GM23338 (cell line): Measurements from ENCODE around the gene RAB40B. TPM values are rescaled to one million over a fixed set of nuclear protein-coding genes. Genes with fewer than 3 reads are reported as not detected.

Experiments
- ATAC-seq: fragments of 200-7000 bp; cut with Tn5 transposase; 3 replicates; pipeline ENCODE4 v1.9.1; 2020
- DNase-seq: peaks from one replicate; pipeline ENCODE4 v3.0.0-alpha.2; 2015; ENCODE audit warnings: low spot score
- H2AFZ ChIP-seq: fragments of 200-600 bp; sonication (generic); 2 replicates; pipeline ENCODE4 v1.8.0; 2016; ENCODE audit warnings: antibody characterized with exemption, mild to moderate bottlenecking, moderate library complexity
- H3F3A ChIP-seq: fragments of 200-600 bp; sonication (generic); replicated peaks from 2 replicates; pipeline ENCODE4 v1.8.0; 2017; ENCODE audit warnings: antibody characterized with exemption, mixed run types, low read depth
- H3K27ac ChIP-seq: fragments of 200-600 bp; sonication (generic); 2 replicates; pipeline ENCODE4 v1.6.1; 2016; ENCODE audit warnings: low read depth
- H3K27me3 ChIP-seq: fragments of 200-600 bp; sonication (generic); 2 replicates; pipeline ENCODE4 v1.8.0; 2016; ENCODE audit warnings: mild to moderate bottlenecking, mixed run types, moderate library complexity; ENCODE audit not compliant: insufficient read depth
- H3K36me3 ChIP-seq: fragments of 200-600 bp; sonication (generic); 2 replicates; pipeline ENCODE4 v1.8.0; 2016; ENCODE audit warnings: mild to moderate bottlenecking; ENCODE audit not compliant: insufficient read depth
- H3K4me1 ChIP-seq: fragments of 200-600 bp; sonication (generic); 2 replicates; pipeline ENCODE4 v1.8.0; 2016; ENCODE audit warnings: mild to moderate bottlenecking, moderate library complexity; ENCODE audit not compliant: insufficient read depth
- H3K4me2 ChIP-seq: fragments of 200-600 bp; sonication (generic); 2 replicates; pipeline ENCODE4 v1.7.1; 2017; ENCODE audit warnings: mixed run types
- H3K4me3 ChIP-seq: fragments of 200-600 bp; sonication (generic); 2 replicates; pipeline ENCODE4 v1.6.1; 2016; ENCODE audit warnings: mixed run types
- H3K79me2 ChIP-seq: fragments of 200-600 bp; sonication (generic); replicated peaks from 2 replicates; pipeline ENCODE4 v1.8.0; 2017; ENCODE audit warnings: mild to moderate bottlenecking; ENCODE audit not compliant: insufficient read depth
- H3K9me2 ChIP-seq: fragments of 200-600 bp; sonication (generic); 2 replicates; pipeline ENCODE4 v1.8.0; 2017; ENCODE audit not compliant: insufficient read depth
- H4K20me1 ChIP-seq: fragments of 200-600 bp; sonication (generic); replicated peaks from 2 replicates; pipeline ENCODE4 v1.8.0; 2017; ENCODE audit warnings: mild to moderate bottlenecking; ENCODE audit not compliant: insufficient read depth
- H3K27ac Mint-ChIP-seq: 2 replicates; pipeline ENCODE4 v1.8.0; 2020; ENCODE audit warnings: inconsistent platforms, mild to moderate bottlenecking, moderate library complexity, mixed read lengths
- H3K27me3 Mint-ChIP-seq: 3 replicates; pipeline ENCODE4 v1.8.0; 2022; ENCODE audit warnings: low read depth, mild to moderate bottlenecking, moderate library complexity, mixed read lengths, inconsistent platforms; ENCODE audit not compliant: insufficient read depth, poor library complexity
- H3K36me3 Mint-ChIP-seq: 3 replicates; pipeline ENCODE4 v1.8.0; 2021; ENCODE audit warnings: low read depth, mild to moderate bottlenecking, inconsistent platforms, moderate library complexity, mixed read lengths
- H3K4me1 Mint-ChIP-seq: 3 replicates; pipeline ENCODE4 v1.8.0; 2020; ENCODE audit warnings: mild to moderate bottlenecking, inconsistent platforms, mixed read lengths
- H3K4me3 Mint-ChIP-seq: 3 replicates; pipeline ENCODE4 v1.8.0; 2021; ENCODE audit warnings: moderate library complexity, mild to moderate bottlenecking, inconsistent platforms, mixed read lengths
- H3K9me3 Mint-ChIP-seq: 3 replicates; pipeline ENCODE4 v1.8.0; 2020; ENCODE audit warnings: moderate library complexity, mild to moderate bottlenecking, inconsistent platforms, mixed read lengths
- CREB1 ChIP-seq: fragments of 250-450 bp; sonication (Bioruptor Pico); IDR thresholded peaks from 2 replicates; pipeline ENCODE4 v1.5.0; 2020; ENCODE audit warnings: low read depth, mild to moderate bottlenecking, moderate library complexity
- CTCF ChIP-seq, 2 experiments: fragments of 200-600 bp in 1 of 2; sonication (generic) in 1 of 2; conservative IDR thresholded peaks; 2 replicates each; pipeline versions ENCODE4 v1.5.1 to v1.6.1; 2016 to 2017; ENCODE audit warnings: antibody characterized with exemption in 2 of 2, low read depth in 2 of 2, mild to moderate bottlenecking in 2 of 2, moderate library complexity in 1 of 2
- ETS1 ChIP-seq: IDR thresholded peaks from 2 replicates; pipeline ENCODE4 v1.6.1; 2016; ENCODE audit warnings: antibody characterized with exemption
- EZH2 ChIP-seq: fragments of 200-600 bp; sonication (generic); IDR thresholded peaks from one replicate; pipeline ENCODE4 v1.8.0; 2017; ENCODE audit warnings: antibody characterized with exemption, mild to moderate bottlenecking, low read depth; ENCODE audit not compliant: unreplicated experiment
- EZH2phosphoT487 ChIP-seq: fragments of 200-600 bp; sonication (generic); IDR thresholded peaks from one replicate; pipeline ENCODE4 v1.8.1; 2018; ENCODE audit warnings: antibody characterized with exemption; ENCODE audit not compliant: unreplicated experiment
- JUNB ChIP-seq: IDR thresholded peaks from one replicate; pipeline ENCODE4 v1.6.1; 2016; ENCODE audit warnings: antibody characterized with exemption; ENCODE audit not compliant: unreplicated experiment
- NANOG ChIP-seq: IDR thresholded peaks from 2 replicates; pipeline ENCODE4 v1.6.1; 2016; ENCODE audit warnings: antibody characterized with exemption, borderline replicate concordance
- POLR2AphosphoS5 ChIP-seq: IDR thresholded peaks from 2 replicates; pipeline ENCODE4 v1.6.1; 2016; ENCODE audit warnings: antibody characterized with exemption, low read depth
- REST ChIP-seq: IDR thresholded peaks from one replicate; pipeline ENCODE4 v1.6.1; 2018; ENCODE audit warnings: antibody characterized with exemption; ENCODE audit not compliant: unreplicated experiment
- STAT1 ChIP-seq: IDR thresholded peaks from one replicate; pipeline ENCODE4 v1.6.1; 2016; ENCODE audit warnings: antibody characterized with exemption; ENCODE audit not compliant: unreplicated experiment
- ZNF114 ChIP-seq: fragments of 250-450 bp; sonication (Bioruptor Pico); IDR thresholded peaks from 2 replicates; pipeline ENCODE4 v1.5.0; 2020; ENCODE audit warnings: mild to moderate bottlenecking, moderate library complexity
- ZNF331 ChIP-seq: fragments of 250-450 bp; sonication (Bioruptor Pico); IDR thresholded peaks from 2 replicates; pipeline ENCODE4 v1.5.0; 2020; ENCODE audit warnings: low read depth, mild to moderate bottlenecking, moderate library complexity
- ZNF462 ChIP-seq: fragments of 250-450 bp; sonication (Bioruptor Pico); IDR thresholded peaks from 2 replicates; pipeline ENCODE4 v1.5.0; 2020; ENCODE audit warnings: mild to moderate bottlenecking, moderate library complexity
- polyA plus RNA-seq: library from polyadenylated mRNA; unstranded; fragments of >200 nt; fragmentation: Nextera tagmentation; extraction: Ambion mirVana; gene quantifications from 2 replicates; pipeline ENCODE4 v1.2.1, GENCODE V29; 2016
- total RNA-seq: library from RNA; depleted of rRNA; stranded (reverse); fragments of >200 nt; shearing (Covaris generic); gene quantifications from 2 replicates; pipeline ENCODE4 v1.2.3, GENCODE V29; 2014

The RAB40B gene
- total and polyA plus RNA-seq, 2 experiments from 2014 or later: 4.2 to 5.2 TPM

GRCh38 chr17:82675476-82676245, 22.8 kb downstream of the RAB40B start:
- TF ChIP-seq CTCF (conservative IDR thresholded peaks at IDR 0.05; ENCODE audit: low read depth in 2 of 2) (no peak), REST (no peak), ZNF462 (CRISPR knock-in tag) (no peak), NANOG (no peak), ZNF331 (CRISPR knock-in tag) (no peak), CREB1 (CRISPR knock-in tag) (no peak), EZH2phosphoT487 (no peak), STAT1 (no peak), JUNB (no peak), ETS1 (no peak), POLR2AphosphoS5 (no peak), EZH2 (no peak), ZNF114 (CRISPR knock-in tag) (no peak)
- no peaks in the 10 kb centered on the region for H3K4me1 ChIP-seq
- Mint-ChIP-seq H3K4me1 (no peaks in the 10 kb centered on the region), H3K4me3 (no peak overlapping the region), H3K36me3 (no peaks in the 10 kb centered on the region; the same call in 2 of the 3 replicates), H3K27ac (no peak overlapping the region), H3K27me3 (peaks cover 9% of the 10 kb centered on the region), H3K9me3 (no peaks in the 10 kb centered on the region)
- no peaks in the 10 kb centered on the region for H3K9me2 ChIP-seq
- no peak overlapping the region for H2AFZ ChIP-seq
- H3K4me3 ChIP-seq: no peak overlapping the region
- H3K27me3 ChIP-seq: no peaks in the 10 kb centered on the region
- H3K4me2 ChIP-seq: no peak overlapping the region
- H4K20me1 ChIP-seq: no peaks in the 10 kb centered on the region
- H3F3A ChIP-seq: no peaks in the 10 kb centered on the region
- H3K27ac ChIP-seq: no peak overlapping the region
- DNase-seq: no peak
- no peaks in the 10 kb centered on the region for H3K79me2 ChIP-seq
- ATAC-seq: no peak
- H3K36me3 ChIP-seq: no peaks in the 10 kb centered on the region
